Rectal smooth muscle tissue (tissue), 1 donor: Measurements from ENCODE around the gene C5AR2.
"Not testable (repeated sequence)": the region's sequence is repeated elsewhere in the genome, so short reads cannot be mapped to it uniquely, and the experiment has no call there.

Source experiments
- H3K27ac ChIP-seq: one replicate; pipeline ENCODE4 v1.7.0; 2013; ENCODE audit warnings: low read depth, low read length, inconsistent platforms
- H3K27me3 ChIP-seq: one replicate; pipeline ENCODE4 v1.7.0; 2013; ENCODE audit warnings: low read length; ENCODE audit not compliant: control insufficient read depth, insufficient read depth
- H3K36me3 ChIP-seq: one replicate; pipeline ENCODE4 v1.7.0; 2013; ENCODE audit warnings: low read length; ENCODE audit not compliant: control insufficient read depth, insufficient read depth
- H3K4me1 ChIP-seq: one replicate; pipeline ENCODE4 v1.7.0; 2013; ENCODE audit warnings: low read length; ENCODE audit not compliant: control insufficient read depth, insufficient read depth
- H3K4me3 ChIP-seq: one replicate; pipeline ENCODE4 v1.7.0; 2013; ENCODE audit warnings: low read length
- H3K9ac ChIP-seq: one replicate; pipeline ENCODE4 v1.7.0; 2013; ENCODE audit warnings: low read length

Gene C5AR2

DNA sequence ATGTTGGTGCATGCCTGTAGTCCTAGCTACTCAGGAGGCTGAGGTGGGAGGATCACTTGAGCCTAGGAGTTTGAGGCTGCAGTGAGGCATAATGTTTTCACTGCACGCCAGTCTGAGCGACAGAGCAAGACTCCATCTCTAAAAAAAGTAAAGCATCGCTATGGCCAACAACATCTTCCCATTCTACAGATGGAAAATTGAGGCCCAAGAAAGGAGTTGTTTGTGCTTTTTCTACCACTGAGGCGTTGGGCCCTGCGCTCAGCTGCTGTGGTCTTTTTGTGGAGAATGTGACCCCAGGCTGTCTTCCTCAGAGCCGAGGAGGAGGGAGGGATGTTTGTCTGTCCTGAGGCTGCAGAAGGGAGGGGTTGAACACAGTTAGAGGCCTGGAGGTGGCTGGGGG, 485 bp upstream of the C5AR2 start:
- no peak overlapping the region for H3K27ac ChIP-seq
- H3K4me1 ChIP-seq, result no peaks in the 10 kb centered on the region

DNA sequence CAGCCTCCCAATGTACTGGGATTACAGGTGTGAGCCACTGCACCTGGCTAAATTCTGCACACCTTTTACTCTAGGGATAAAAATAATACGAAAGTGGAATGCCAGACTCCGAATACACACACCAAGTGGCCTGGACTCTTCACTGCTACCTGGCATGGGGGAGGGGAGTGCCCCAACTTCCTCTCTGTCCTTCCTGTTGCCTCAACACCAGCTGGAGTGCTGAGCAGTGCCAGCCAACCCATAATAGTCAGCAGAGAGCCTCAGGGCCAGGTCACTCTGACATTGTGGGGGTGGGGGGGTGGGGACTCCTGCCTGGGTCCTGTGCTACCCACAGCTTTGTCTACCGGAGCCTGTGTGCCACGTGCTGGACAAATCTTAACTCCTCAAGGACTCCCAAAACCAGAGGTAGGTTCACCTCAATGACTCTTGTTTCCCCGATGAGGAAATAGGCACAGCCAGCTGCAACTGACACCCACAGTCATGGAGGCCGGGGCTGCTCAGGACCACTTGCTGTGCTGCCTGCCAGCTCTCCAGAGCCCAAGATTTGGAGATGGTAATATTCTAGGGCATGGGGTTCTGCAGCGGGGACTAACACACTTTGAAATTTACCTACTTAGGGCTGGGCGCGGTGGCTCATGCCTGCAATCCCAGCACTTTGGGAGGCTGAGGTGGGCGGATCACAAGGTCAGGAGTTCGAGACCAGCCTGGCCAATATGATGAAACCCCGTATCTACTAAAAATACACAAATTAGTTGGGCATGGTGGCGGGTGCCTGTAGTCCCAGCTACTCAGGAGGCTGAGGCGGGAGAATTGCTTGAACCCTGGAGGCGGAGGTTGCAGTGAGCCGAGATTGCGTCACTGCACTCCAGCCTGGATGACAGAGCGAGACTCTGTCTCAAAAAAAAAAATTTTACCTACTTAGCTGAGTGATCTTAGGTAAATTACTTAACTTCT, 5.1 kb downstream of the C5AR2 start:
- not testable (repeated sequence) for H3K4me3 ChIP-seq, H3K27me3 ChIP-seq, H3K4me1 ChIP-seq, H3K9ac ChIP-seq, H3K36me3 ChIP-seq, H3K27ac ChIP-seq

More for the DNA sequence above, 485 bp upstream of the C5AR2 start:
- no peak overlapping the region for H3K4me3 ChIP-seq
- no peak overlapping the region for H3K9ac ChIP-seq
- peaks cover 3% of the 10 kb centered on the region for H3K27me3 ChIP-seq
- no peaks in the 10 kb centered on the region for H3K36me3 ChIP-seq

DNA sequence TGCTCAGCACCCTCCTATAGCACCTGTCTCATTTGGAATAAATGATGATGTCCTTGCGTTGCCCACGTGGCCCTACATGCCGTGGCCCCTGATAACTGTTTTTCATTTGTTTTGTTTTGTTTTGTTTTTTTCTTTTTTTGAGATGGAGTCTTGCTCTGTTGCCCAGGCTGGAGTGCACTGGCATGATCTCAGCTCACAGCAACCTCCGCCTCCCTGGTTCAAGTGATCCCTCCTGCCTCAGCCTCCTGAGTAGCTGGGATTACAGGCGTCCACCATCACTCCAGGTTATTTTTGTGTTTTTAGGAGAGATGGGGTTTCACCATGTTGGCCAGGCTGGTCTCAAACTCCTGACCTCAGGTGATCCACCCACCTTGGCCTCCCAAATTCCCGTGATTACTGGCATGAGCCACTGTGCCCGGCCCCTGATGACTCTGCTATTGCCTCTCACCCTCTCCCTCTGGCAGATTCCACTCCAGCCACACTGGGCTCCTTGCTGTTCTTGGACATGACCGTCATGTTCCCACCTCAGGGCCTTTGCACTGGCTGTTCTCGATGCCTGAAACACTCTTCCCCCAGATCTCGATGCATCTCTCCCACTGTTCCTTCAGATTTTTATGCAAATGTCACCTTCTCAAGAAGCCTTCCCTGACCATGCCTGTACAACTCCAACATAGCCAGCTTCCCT, 7.4 kb downstream of the C5AR2 start:
- no peaks in the 10 kb centered on the region for H3K4me1 ChIP-seq
- no peak overlapping the region for H3K9ac ChIP-seq
- H3K27ac ChIP-seq, result no peak overlapping the region
- H3K27me3 ChIP-seq, result no peaks in the 10 kb centered on the region
- no peak overlapping the region for H3K4me3 ChIP-seq
- no peaks in the 10 kb centered on the region for H3K36me3 ChIP-seq

DNA sequence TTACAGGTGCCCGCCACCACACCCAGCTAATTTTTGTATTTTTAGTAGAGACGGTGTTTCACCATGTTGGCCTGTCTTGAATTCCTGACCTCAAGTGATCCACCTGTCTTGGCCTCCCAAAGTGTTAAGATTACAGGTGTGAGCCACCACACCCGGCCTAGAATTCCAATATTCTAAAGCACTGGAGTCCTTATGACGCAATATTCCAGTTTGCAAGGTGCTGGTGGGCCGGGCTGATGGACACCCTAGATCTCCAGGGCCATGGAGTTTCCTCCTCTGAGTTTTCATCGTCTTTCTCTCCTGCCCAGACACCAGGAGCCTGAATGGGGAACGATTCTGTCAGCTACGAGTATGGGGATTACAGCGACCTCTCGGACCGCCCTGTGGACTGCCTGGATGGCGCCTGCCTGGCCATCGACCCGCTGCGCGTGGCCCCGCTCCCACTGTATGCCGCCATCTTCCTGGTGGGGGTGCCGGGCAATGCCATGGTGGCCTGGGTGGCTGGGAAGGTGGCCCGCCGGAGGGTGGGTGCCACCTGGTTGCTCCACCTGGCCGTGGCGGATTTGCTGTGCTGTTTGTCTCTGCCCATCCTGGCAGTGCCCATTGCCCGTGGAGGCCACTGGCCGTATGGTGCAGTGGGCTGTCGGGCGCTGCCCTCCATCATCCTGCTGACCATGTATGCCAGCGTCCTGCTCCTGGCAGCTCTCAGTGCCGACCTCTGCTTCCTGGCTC, 8.7 kb downstream of the C5AR2 start:
- no peak overlapping the region for H3K4me3 ChIP-seq
- H3K9ac ChIP-seq, result no peak overlapping the region
- H3K27ac ChIP-seq, result no peak overlapping the region
- no peaks in the 10 kb centered on the region for H3K4me1 ChIP-seq
- no peaks in the 10 kb centered on the region for H3K27me3 ChIP-seq
- no peaks in the 10 kb centered on the region for H3K36me3 ChIP-seq

DNA sequence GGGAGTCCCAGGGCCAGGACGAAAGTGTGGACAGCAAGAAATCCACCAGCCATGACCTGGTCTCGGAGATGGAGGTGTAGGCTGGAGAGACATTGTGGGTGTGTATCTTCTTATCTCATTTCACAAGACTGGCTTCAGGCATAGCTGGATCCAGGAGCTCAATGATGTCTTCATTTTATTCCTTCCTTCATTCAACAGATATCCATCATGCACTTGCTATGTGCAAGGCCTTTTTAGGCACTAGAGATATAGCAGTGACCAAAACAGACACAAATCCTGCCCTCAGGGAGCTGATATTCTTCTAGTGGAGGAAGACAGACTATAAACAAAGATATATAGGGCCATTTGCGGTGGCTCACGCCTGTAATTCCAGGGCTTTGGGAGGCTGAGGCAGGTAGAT, 9.8 kb downstream of the C5AR2 start:
- no peak overlapping the region for H3K27ac ChIP-seq
- no peaks in the 10 kb centered on the region for H3K36me3 ChIP-seq
- no peaks in the 10 kb centered on the region for H3K27me3 ChIP-seq
- H3K4me3 ChIP-seq, result no peak overlapping the region
- no peaks in the 10 kb centered on the region for H3K4me1 ChIP-seq
- no peak overlapping the region for H3K9ac ChIP-seq

DNA sequence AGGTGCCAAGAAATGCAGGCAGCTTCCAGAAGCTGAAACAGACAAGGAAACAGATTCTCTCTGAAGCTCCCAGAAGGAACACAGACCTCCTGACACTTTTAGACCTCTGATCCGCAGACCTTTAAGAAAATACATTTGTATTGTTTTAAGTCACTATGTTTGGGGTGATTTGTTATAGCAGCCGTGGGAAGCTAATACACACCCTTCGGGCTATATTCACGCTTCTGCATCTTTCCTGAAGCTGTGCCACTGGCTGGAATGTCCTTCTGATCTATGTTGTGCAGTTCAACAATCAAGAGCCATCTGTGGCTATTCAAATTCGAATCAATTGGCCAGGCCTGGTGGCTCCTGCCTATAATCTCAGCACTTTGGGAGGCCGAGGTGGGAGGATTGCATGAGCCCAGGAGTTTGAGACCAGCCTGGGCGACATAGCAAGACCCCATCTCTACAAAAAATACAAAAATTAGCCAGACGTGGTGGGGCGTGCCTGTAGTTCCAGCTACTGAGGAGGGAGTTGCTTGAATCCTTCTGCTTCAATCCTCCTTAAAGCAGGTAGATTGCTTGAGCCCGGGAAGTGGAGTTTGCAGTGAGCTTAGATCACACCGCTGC, 11.3 kb downstream of the C5AR2 start:
- H3K9ac ChIP-seq, result no peak overlapping the region
- H3K27ac ChIP-seq, result no peak overlapping the region
- no peak overlapping the region for H3K4me3 ChIP-seq
- H3K36me3 ChIP-seq, result no peaks in the 10 kb centered on the region
- no peaks in the 10 kb centered on the region for H3K27me3 ChIP-seq
- no peaks in the 10 kb centered on the region for H3K4me1 ChIP-seq

DNA sequence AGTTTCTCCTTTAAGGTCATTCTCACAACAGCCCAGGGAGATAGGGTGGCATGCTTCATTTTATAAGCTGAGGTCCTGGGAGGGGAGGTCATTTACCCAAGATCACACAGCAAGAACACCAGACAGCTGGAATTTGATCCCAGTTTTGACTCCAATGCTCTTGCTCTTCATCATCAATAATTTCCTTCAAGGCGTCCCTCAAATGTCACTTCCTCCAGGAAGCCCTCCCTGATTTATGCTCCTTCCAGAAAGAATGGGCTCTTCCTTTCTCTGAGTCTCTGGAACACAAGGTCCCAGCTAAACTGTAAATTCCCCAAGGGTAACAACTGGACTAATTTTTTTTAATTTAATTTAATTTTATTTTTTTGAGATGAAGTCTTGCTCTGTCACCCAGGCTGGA, 12.4 kb downstream of the C5AR2 start:
- H3K9ac ChIP-seq, result no peak overlapping the region
- H3K36me3 ChIP-seq, result no peaks in the 10 kb centered on the region
- no peaks in the 10 kb centered on the region for H3K27me3 ChIP-seq
- H3K27ac ChIP-seq, result no peak overlapping the region
- H3K4me3 ChIP-seq, result no peak overlapping the region
- no peaks in the 10 kb centered on the region for H3K4me1 ChIP-seq

DNA sequence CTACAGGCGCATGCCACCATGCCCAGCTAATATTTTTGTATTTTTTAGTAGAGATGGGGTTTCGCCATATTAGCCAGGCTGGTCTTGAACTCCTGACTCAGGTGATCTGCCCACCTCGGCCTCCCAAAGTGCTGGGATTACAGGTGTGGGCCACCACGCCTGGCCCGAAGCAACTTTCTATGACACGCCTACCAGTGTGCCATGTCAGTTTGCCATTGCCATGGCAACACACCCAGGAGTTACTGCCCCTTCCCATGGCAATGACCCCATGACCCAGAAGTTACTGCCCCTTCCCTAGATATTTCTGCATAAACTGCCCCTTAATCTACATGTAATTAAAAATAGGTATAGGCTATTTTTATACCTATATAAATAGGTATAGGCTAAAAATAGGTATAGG, 14.0 kb downstream of the C5AR2 start:
- not testable (repeated sequence) for H3K36me3 ChIP-seq, H3K27me3 ChIP-seq, H3K9ac ChIP-seq, H3K4me1 ChIP-seq, H3K4me3 ChIP-seq, H3K27ac ChIP-seq

DNA sequence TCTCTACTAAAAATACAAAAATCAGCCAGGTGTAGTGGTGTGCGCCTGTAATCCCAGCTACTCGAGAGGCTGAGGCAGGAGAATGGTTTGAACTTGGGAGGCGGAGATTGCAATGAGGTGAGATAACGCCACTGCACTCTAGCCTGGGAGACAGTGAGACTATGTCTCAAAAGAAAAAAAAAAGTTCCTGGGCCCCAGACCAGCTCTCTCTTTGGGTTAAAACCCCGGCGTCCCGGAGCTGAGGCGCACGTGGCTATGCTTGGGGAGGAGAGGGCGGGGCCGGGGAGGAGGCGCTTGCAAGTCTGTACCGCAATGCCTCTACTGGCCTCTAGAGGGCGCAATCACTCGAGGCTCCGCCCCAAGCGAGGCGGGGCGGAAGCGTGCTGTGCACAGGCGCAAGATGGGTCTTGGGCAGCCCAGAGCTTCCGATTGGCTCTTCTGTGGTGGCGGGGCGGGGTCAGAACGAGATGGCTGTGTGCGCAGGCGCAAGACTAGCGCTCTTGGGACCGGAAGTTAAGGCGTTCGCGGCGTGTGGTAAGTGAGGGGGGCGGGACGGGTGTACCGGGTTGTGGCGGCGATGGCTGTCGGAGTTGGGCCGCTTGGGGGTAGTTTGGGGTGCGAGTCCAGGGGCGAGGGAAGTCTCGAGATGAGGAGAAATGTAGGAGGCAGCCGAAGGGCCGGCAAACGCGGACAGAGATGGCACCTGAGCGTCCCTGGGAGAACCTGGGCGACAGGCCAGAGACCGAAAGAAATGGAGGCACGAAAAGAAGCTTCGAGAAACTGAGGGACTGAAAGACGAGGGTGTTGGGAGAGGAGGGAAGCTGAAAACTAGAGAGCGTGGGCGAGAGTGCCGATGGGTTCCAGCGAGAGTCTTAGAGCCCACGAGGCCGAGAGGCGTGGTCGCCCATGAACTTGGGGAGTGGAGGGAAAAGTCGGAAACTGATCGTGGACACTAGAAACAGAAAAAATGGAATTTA, 17.1 kb downstream of the C5AR2 start, which contains the start of gene DHX34:
Gene DHX34, plus strand, starts transcription at position 497 of the 977 bp plus-strand sequence. CDS start 3,716 bp downstream, outside the sequence.
- Histone ChIP-seq H3K4me1 (no peaks in the 10 kb centered on the region), H3K27me3 (no peaks in the 10 kb centered on the region), H3K36me3 (peaks cover 5% of the 10 kb centered on the region), H3K27ac (peak within 1 kb of the TSS; percentile 55), H3K4me3 (peak within 1 kb of the TSS; percentile 95), H3K9ac (peak within 1 kb of the TSS; percentile 81)

DNA sequence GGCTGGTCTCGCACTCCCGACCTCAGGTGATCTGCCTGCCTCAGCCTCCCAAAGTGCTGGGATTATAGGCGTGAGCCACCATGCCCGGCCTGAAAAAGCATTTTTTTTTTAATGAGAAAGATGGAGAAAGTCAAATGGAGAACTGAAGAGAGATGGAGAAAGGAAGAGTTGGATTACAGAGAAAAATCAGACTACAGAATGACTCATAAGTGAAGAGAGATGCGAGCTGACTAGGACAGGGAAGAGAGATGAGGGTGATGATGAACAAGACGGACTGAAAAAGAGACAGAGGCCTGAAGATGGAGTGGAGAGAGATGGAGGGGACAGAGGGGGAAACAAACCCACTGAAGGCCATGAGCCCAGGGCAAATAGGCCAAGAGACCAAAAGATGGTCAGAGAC, 18.7 kb downstream of the C5AR2 start:
- Histone ChIP-seq H3K4me1 (no peaks in the 10 kb centered on the region), H3K9ac (no peak overlapping the region), H3K36me3 (peaks cover 10% of the 10 kb centered on the region), H3K27ac (no peak overlapping the region), H3K27me3 (no peaks in the 10 kb centered on the region), H3K4me3 (no peak overlapping the region)

DNA sequence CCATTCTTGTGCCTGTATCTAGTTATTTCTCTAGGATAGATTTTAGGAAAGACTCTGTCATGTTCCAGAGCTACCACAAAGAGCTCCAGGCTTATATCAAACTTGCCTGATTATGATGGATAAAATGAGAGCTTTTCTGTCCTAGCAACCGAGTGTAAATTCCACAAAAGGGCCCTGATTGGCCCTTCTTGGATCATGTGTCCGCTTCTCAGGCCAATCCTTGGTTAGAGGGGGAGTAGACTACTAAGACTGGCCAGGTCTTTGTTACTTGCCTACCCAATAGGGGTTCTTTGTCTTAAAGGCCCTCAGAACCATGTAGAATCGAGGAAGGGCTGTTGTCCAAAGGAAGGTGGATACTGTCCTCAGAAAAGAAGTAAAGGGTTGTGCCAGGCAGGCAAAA, 19.6 kb downstream of the C5AR2 start:
- no peaks in the 10 kb centered on the region for H3K4me1 ChIP-seq

More for the DNA sequence above, 19.6 kb downstream of the C5AR2 start:
- no peak overlapping the region for H3K27ac ChIP-seq
- H3K36me3 ChIP-seq, result peaks cover 10% of the 10 kb centered on the region
- H3K27me3 ChIP-seq, result no peaks in the 10 kb centered on the region
- H3K9ac ChIP-seq, result no peak overlapping the region
- no peak overlapping the region for H3K4me3 ChIP-seq
